Endothelial cell of umbilical vein (primary cell): ENCODE data around the gene CREBL2.
"Not testable (repeated sequence)": the region's sequence is repeated elsewhere in the genome, so short reads cannot be mapped to it uniquely, and the experiment has no call there.

Source experiments
- JUN ChIP-seq: IDR thresholded peaks from 2 replicates; pipeline ENCODE4 v1.6.1; 2011; ENCODE audit warnings: borderline replicate concordance, low read depth; ENCODE audit not compliant: insufficient read length, insufficient read depth
- MYC ChIP-seq: IDR thresholded peaks from one replicate; pipeline ENCODE4 v1.6.1; 2011; ENCODE audit warnings: mild to moderate bottlenecking, low read depth, low read length
- POLR2A ChIP-seq: IDR thresholded peaks from 2 replicates; pipeline ENCODE4 v1.6.1; 2012; ENCODE audit warnings: low read depth, mild to moderate bottlenecking, control low read depth, low read length
- POLR2AphosphoS5 ChIP-seq: IDR thresholded peaks from 2 replicates; pipeline ENCODE4 v1.6.1; 2012; ENCODE audit warnings: low read depth, mild to moderate bottlenecking, control low read depth, low read length, moderate library complexity; ENCODE audit not compliant: insufficient read depth
- TF ChIP-seq, protein P1 (sequence below), 2 donors: IDR thresholded peaks; 1 replicate in 1 of 2; 2 replicates in 1 of 2; pipeline ENCODE4 v1.5.1; 2011; ENCODE audit warnings: low read length in 2 of 2, mild to moderate bottlenecking in 2 of 2, moderate library complexity in 2 of 2, control low read depth in 1 of 2, inconsistent platforms in 1 of 2, low read depth in 1 of 2; ENCODE audit not compliant: insufficient read depth in 1 of 2; ENCODE audit errors: extremely low read depth in 1 of 2
- TF ChIP-seq, protein P2 (sequence below): IDR thresholded peaks from 2 replicates; pipeline ENCODE4 v1.6.1; 2011; ENCODE audit not compliant: insufficient read depth, insufficient read length

DNA sequence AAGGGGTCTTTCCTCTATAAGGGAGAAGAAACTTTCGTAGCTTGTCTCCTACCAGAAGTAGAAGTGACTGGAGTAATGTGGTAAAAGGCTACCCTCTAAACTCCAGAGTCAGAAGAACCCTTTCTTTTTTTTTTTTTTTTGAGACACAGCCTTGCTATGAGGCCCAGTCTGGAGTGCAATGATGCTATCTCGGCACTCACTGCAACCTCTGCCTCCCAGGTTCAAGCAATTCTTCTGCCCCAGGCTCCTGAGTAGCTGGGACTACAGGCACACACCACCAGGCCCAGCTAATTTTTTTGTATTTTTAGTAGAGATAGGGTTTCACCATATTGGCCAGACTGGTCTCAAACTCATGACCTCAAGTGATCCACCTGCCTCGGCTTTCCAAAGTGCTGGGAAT lies 23.2 kb upstream of the CREBL2 start:
- TF ChIP-seq JUN, POLR2AphosphoS5, POLR2A, MYC: not testable (repeated sequence)
- TF ChIP-seq, protein P1, sequence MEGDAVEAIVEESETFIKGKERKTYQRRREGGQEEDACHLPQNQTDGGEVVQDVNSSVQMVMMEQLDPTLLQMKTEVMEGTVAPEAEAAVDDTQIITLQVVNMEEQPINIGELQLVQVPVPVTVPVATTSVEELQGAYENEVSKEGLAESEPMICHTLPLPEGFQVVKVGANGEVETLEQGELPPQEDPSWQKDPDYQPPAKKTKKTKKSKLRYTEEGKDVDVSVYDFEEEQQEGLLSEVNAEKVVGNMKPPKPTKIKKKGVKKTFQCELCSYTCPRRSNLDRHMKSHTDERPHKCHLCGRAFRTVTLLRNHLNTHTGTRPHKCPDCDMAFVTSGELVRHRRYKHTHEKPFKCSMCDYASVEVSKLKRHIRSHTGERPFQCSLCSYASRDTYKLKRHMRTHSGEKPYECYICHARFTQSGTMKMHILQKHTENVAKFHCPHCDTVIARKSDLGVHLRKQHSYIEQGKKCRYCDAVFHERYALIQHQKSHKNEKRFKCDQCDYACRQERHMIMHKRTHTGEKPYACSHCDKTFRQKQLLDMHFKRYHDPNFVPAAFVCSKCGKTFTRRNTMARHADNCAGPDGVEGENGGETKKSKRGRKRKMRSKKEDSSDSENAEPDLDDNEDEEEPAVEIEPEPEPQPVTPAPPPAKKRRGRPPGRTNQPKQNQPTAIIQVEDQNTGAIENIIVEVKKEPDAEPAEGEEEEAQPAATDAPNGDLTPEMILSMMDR (IDR thresholded peaks at IDR 0.05; ENCODE audit: extremely low read depth in 1 of 2, insufficient read depth in 1 of 2, low read depth in 1 of 2, low read length in 2 of 2) = not testable (repeated sequence)
- TF ChIP-seq, protein P2, sequence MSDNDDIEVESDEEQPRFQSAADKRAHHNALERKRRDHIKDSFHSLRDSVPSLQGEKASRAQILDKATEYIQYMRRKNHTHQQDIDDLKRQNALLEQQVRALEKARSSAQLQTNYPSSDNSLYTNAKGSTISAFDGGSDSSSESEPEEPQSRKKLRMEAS = not testable (repeated sequence)
